Measurements from ENCODE around the gene JARID2.

DNA sequence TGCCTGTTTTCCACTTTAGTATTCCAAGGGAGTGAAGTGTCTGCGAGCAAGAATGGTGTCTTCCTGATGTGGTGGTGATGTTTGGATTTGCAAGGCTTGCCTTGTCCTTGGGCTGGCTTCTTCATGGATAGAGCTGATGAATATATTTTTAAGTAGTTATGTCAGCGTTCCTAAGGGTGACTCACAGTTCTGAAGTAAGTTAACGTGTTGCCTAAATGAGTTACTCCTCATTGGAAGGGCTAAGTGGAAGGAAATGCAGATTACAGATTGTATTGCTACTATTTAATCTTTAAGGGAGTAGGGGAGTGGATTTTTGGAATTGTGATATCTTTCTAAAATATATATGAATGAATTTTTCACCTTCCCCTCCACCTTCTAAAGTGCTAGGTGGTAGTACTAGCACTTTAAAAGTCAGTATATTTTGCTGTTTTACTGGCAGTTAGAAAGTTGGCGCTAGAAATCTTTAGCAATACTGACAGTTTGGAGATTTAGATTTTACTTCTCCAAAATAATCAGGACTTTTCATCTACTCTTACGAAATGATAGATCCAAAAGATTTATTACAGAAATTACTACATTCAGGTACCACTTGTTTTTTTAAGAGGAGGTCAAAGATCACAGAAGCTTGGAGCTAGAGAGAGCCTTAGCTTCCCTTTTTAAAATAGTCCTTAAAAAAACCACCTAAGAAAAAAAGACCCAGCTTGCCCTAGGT lies 197.4 kb downstream of the JARID2 start:
- TF ChIP-seq, protein P1, sequence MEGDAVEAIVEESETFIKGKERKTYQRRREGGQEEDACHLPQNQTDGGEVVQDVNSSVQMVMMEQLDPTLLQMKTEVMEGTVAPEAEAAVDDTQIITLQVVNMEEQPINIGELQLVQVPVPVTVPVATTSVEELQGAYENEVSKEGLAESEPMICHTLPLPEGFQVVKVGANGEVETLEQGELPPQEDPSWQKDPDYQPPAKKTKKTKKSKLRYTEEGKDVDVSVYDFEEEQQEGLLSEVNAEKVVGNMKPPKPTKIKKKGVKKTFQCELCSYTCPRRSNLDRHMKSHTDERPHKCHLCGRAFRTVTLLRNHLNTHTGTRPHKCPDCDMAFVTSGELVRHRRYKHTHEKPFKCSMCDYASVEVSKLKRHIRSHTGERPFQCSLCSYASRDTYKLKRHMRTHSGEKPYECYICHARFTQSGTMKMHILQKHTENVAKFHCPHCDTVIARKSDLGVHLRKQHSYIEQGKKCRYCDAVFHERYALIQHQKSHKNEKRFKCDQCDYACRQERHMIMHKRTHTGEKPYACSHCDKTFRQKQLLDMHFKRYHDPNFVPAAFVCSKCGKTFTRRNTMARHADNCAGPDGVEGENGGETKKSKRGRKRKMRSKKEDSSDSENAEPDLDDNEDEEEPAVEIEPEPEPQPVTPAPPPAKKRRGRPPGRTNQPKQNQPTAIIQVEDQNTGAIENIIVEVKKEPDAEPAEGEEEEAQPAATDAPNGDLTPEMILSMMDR (IDR thresholded peaks at IDR 0.05): no peak
- TF ChIP-seq POLR2A (IDR thresholded peaks at IDR 0.05) (no peak), POLR2AphosphoS5 (IDR thresholded peaks at IDR 0.05) (no peak)

Measured in breast epithelium (tissue), 3 donors.